IPS-11a (cell line): ENCODE data around the gene TRIL.

ENCODE experiments used
- H3K4me3 ChIP-seq: one replicate; pipeline ENCODE4 v1.5.1; 2013; ENCODE audit warnings: low read depth, low read length, control low read depth

TRIL gene

GRCh38 chr7:28983396-28984190 is 25.5 kb upstream of the TRIL start:
- no peak overlapping the region for H3K4me3 ChIP-seq

DNA sequence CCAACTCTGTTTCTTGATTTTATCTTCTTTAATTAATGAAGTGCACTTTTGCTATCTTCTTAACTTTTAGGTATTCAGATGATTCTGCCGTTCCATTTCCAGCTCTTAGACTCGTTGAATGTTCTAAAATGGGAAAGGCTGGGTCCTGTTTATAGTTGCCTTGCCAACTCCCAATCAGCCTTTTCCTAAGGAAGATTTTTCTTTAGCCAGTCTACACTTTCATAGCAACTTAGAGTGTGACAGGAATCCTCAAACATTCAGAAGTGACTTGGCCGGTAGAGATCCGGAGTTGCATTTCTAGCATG is 23.0 kb upstream of the TRIL start:
- H3K4me3 ChIP-seq, result no peak overlapping the region

DNA sequence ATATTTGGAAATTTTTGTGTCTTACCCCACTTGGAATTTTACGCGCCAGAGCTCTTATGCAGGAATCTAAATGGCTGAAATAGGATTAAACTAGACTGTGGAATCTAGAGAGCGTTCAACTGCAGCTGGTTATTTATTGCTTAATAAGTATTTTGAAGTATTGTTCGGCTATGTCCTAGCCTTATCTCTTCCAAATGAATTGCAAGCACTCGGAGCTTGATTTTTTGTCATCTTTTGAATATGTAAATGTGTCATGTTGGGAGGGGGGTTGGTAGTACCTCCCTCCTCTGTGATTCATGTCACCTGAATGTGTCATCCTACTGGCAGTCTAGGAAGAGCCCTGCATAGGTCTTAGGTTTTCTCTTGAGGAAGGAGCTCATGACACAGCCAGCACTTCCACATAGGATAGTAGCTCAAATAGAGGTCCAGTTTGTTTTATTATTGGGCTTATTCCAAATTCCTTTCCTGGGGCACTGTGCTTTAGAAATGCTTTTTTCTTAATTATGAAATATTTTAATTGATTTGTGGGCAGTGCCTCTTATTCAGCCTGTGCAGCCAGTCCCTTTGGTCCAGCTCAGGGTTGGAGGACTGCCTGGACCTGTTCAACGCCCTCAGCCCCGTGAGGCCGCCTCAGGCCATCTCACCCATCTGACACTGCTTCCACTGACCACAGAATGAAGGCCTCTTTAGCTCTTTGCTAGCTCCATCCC is 22.5 kb upstream of the TRIL start:
- H3K4me3 ChIP-seq, result no peak overlapping the region

DNA sequence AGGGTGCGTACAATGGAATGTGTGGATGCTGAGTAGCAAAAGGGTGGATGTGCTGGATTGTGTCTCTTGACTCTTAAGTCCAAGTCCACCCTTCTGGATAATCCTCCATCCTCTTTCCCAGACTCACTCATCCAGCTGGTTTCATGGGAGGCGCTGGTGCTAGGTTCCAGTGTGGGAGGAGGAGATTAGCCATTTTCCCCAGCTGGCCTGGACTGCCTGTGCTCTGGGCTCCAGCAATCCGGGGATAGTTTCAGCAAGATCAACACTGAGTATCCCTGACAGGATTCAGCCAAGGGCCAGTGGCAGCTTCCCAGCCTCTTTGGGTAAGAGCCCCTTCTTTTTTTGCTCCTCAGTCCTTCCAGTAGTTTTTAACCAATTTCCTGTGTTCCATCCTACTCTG is 21.6 kb upstream of the TRIL start:
- H3K4me3 ChIP-seq, result no peak overlapping the region

DNA sequence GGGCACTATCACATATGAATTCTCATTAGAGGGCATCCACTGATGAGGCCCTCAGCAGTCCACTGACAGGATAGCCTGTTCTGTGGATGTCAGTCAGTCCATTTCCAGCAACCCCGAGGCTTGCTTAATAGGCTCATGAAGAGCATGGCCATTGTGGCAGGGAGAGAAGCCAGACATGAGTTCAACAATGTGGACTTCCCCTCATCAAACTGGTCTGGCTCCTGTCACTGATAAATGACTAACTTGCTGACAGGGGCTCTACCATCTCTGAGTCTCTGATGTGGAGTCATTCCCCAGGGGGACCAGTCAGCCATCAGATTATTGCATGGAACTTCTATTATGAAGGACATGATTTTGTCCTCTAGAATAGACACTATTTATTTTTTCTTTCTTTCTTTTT is 19.8 kb upstream of the TRIL start:
- no peak overlapping the region for H3K4me3 ChIP-seq

GRCh38 chr7:28976022-28976421 is 17.9 kb upstream of the TRIL start:
- H3K4me3 ChIP-seq, result no peak overlapping the region

DNA sequence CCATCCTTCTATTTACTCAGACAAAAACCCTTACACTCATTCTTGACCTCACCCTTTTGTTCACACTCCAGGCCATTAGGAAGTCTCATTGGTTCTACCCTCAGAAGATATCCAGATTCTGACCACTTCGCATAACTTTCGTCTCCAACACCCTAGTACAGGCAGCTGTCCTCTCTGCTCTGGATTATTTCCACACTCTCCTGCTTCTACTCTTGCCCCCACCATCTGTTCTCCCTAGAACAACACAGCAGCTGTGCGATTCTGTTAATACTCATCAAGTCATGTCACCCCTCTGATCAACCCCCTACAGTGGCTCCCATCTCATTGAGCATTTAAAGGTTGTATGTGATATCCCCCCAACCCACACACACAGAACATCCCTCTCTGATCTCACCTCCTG is 15.5 kb upstream of the TRIL start:
- no peak overlapping the region for H3K4me3 ChIP-seq

DNA sequence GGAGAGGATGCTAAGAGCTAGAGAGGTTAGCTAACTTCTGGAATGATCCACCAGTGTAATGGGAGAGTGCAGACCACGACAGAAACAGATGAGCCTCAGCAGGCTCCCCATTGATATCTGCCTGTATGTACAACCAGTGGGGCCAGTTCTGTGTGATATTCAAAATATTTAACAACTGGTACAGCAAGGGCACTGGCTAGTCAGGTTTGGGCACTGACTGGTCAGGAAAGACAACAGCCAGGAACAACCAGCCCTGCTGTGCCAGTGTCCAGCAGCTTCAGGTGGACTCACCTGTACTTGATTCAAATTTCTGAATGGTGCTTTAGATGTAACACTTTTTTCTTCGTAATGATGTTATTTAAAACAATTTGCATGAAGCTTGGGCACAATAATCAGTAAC is 5.9 kb upstream of the TRIL start:
- no peak overlapping the region for H3K4me3 ChIP-seq

DNA sequence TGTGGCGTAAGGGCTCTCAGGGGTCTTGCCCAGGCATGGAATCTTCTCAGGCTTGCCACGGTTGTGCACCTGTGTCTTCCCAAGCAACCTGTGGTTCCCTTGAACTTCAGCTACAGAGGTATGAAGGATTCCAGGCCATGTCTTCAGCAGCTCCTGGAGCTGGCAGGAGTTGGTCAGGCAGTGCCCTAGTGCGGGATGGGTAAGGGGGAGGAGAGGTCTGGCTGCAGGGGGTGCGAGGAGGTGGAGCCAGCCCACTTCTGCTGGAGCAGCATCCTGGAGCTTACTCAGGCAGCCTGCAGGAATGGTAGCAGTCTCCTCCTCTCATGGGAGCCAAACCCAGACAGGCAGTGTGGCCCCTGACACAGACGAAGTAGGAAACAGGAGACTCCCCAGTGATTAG is 3.8 kb upstream of the TRIL start:
- H3K4me3 ChIP-seq, result no peak overlapping the region

- H3K4me3 ChIP-seq, result no peak overlapping the region
Observed at GRCh38 chr7:28960071-28960840, 2.1 kb upstream of the TRIL start.

GRCh38 chr7:28958980-28959347 is 834 bp upstream of the TRIL start:
- H3K4me3 ChIP-seq, result no peak overlapping the region

- H3K4me3 ChIP-seq, result peak overlapping the region; percentile 45
Observed at GRCh38 chr7:28957751-28958234, 337 bp downstream of the TRIL start.

GRCh38 chr7:28957064-28957750 is 923 bp downstream of the TRIL start:
- peak overlapping the region; percentile 33 for H3K4me3 ChIP-seq

DNA sequence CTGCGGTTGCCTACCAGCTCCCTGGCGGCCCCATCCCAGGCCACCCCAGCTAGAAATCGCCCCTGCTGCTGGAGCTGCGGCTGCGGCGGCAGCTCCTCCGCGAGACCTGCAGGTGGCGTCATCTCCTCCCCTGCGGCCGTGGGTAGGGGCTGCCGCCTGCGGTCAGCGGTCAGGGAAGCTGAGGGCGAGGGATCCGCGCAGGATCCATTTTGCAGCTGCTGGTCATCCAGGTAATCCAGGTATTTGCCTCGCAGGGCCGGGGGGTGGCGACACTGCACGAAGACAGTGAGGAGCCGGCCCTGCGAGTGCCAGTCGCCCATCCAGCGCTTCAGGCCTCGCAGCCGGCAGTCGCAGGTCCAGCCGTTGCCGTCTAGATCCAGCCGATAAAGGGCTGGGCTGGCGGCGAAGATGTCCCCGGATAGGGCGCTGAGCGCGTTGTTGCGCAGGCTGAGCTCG is 1.5 kb downstream of the TRIL start:
- H3K4me3 ChIP-seq, result peak overlapping the region; percentile 47

DNA sequence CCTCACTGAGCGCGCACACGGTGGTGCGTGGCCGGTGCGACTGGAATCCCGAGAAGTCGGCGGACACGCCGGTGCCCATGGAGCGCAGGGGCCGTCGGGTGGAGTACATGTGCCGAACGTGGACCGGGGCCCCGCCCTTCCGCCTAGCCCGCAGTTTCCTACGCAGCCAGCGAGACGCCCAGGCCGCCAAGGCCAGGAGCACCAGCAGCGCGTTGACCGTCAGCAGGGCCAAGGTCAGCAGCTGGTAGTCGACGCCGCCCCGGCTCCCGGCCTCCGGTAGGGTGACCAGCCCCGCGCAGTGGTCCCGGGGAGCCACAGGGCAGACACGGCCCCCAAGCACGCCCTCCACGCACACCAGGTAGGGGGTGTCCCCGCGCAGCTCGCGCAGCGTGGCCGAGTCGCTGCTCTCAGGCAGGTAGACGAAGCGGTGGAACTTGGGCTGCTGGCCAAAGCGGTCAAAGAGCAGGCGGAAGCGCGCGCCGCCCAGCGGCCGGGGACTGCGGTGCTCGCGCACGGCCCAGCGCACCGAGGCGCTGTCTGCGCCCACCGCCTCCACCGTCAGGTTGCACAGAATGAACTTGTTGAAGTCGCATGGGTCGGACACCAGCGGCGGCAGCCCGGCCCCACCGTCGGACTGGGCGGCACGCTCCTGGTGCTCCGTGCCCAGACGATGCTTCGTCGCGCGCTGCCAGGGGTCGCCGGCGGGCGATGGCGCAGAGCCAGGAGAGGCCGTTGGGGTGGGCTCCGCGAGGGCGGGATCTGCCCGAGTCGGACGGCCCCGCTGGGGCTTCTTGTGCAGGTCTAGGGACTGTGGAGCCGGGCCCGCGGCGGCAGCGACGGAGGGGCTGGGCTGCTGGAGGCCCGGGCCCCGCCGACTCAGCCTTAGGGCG is 2.2 kb downstream of the TRIL start:
- H3K4me3 ChIP-seq, result peak overlapping the region; percentile 47

- no peak overlapping the region for H3K4me3 ChIP-seq
Observed at GRCh38 chr7:28955356-28955717, 2.8 kb downstream of the TRIL start.

- no peak overlapping the region for H3K4me3 ChIP-seq
Observed at GRCh38 chr7:28954946-28955345, 3.2 kb downstream of the TRIL start.

DNA sequence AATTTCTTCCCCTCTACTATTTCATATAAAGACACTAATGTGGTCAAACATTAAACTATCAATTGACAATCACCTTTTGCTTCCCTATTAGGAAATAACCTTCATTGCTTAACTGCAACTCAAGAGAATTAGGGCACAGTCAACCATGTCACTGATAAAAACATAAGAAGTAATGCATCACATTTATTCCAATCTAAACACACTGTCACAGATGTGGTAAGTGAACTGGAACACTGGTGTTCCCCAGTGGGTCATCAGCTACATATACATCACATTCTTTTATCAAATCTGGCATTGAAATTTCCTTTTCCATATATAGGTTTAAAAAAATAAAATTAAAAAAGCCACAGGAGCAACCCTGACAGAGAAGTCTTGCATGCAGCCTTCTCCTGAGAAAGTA is 3.7 kb downstream of the TRIL start:
- no peak overlapping the region for H3K4me3 ChIP-seq

GRCh38 chr7:28953633-28954032 is 4.5 kb downstream of the TRIL start:
- H3K4me3 ChIP-seq, result no peak overlapping the region

DNA sequence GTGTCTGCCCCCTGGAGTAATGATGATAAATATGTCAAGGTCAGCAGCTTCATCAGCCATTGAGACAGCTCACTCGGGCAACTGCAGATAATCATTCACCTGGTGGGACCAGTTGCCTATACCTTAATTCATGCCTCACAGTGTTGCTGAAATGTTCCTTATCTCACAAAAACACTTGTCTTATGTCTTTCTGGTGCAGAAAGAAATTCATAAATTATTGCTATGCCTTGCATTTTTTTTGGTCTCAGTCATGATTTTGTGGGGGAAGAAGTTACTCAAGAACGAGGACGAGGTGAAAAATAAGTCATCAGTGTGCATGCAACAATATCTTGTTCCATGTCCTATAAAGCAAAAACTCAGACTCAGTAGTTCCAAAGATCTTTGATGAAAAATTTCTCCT is 16.0 kb downstream of the TRIL start:
- no peak overlapping the region for H3K4me3 ChIP-seq
